OCI-LY1 (cell line): ENCODE measurements around the gene NSD1.

Experiments
- H2AFZ ChIP-seq: fragments of 200-600 bp; sonication (generic), shearing (Covaris generic); 2 replicates; pipeline ENCODE4 v1.6.0; 2014; ENCODE audit warnings: antibody characterized with exemption, mild to moderate bottlenecking, low read length
- H3F3A ChIP-seq: fragments of 200-600 bp; sonication (generic), shearing (Covaris generic); 2 replicates; pipeline ENCODE4 v1.6.0; 2014; ENCODE audit warnings: mild to moderate bottlenecking, antibody characterized with exemption, low read length, moderate library complexity; ENCODE audit not compliant: insufficient read depth
- H3K27ac ChIP-seq: fragments of 200-600 bp; sonication (generic); 2 replicates; pipeline ENCODE4 v1.5.1; 2014; ENCODE audit warnings: low read length, mixed run types, mild to moderate bottlenecking, low read depth; ENCODE audit not compliant: poor library complexity, severe bottlenecking
- H3K27me3 ChIP-seq: fragments of 200-600 bp; sonication (generic); 2 replicates; pipeline ENCODE4 v1.6.0; 2014; ENCODE audit warnings: antibody characterized with exemption, mild to moderate bottlenecking, low read length, moderate library complexity; ENCODE audit not compliant: insufficient read depth
- H3K36me3 ChIP-seq: fragments of 200-600 bp; sonication (generic); 2 replicates; pipeline ENCODE4 v1.6.1; 2014; ENCODE audit warnings: mild to moderate bottlenecking, antibody characterized with exemption, low read length, moderate library complexity, mixed read lengths; ENCODE audit not compliant: insufficient read depth
- H3K4me1 ChIP-seq: fragments of 200-600 bp; sonication (generic); 2 replicates; pipeline ENCODE4 v1.5.1; 2014; ENCODE audit warnings: mild to moderate bottlenecking, low read length, moderate library complexity; ENCODE audit not compliant: insufficient read depth, severe bottlenecking
- H3K4me2 ChIP-seq: fragments of 200-600 bp; sonication (generic), shearing (Covaris generic); 2 replicates; pipeline ENCODE4 v1.6.1; 2014; ENCODE audit warnings: low read length
- H3K4me3 ChIP-seq: fragments of 200-600 bp; sonication (generic); 2 replicates; pipeline ENCODE4 v1.5.1; 2014; ENCODE audit warnings: low read length, low read depth, mild to moderate bottlenecking, mixed read lengths; ENCODE audit not compliant: poor library complexity, severe bottlenecking
- H3K79me2 ChIP-seq: fragments of 200-600 bp; shearing (Covaris generic); 2 replicates; pipeline ENCODE4 v1.6.1; 2016; ENCODE audit warnings: mixed run types, low read length, mixed read lengths; ENCODE audit not compliant: insufficient read depth
- H3K9ac ChIP-seq: fragments of 200-600 bp; sonication (generic), shearing (Covaris generic); 2 replicates; pipeline ENCODE4 v1.6.1; 2014; ENCODE audit warnings: mild to moderate bottlenecking, low read length, mixed read lengths
- H3K9me2 ChIP-seq: fragments of 200-600 bp; sonication (generic), shearing (Covaris generic); 2 replicates; pipeline ENCODE4 v1.6.1; 2014; ENCODE audit warnings: low read depth, mild to moderate bottlenecking, low read length, mixed read lengths
- H3K9me3 ChIP-seq: fragments of 200-600 bp; shearing (Covaris generic); 2 replicates; pipeline ENCODE4 v1.6.1; 2014; ENCODE audit warnings: low read length, mixed read lengths
- H4K20me1 ChIP-seq: fragments of 200-600 bp; sonication (generic), shearing (Covaris generic); 2 replicates; pipeline ENCODE4 v1.6.0; 2016; ENCODE audit warnings: mild to moderate bottlenecking, low read length; ENCODE audit not compliant: insufficient read depth
- EZH2 ChIP-seq: fragments of 200-600 bp; sonication (generic), shearing (Covaris generic); IDR thresholded peaks from 2 replicates; pipeline ENCODE4 v1.8.0; 2017; ENCODE audit warnings: borderline replicate concordance, mixed run types, mild to moderate bottlenecking, antibody characterized with exemption, low read length, moderate library complexity, mixed read lengths
- TF ChIP-seq, protein P1 (sequence below): fragments of 200-600 bp; sonication (generic), shearing (Covaris generic); IDR thresholded peaks from 2 replicates; pipeline ENCODE4 v1.5.1; 2017; ENCODE audit warnings: mild to moderate bottlenecking, antibody characterized with exemption, low read length, moderate library complexity, mixed read lengths

Gene NSD1

DNA sequence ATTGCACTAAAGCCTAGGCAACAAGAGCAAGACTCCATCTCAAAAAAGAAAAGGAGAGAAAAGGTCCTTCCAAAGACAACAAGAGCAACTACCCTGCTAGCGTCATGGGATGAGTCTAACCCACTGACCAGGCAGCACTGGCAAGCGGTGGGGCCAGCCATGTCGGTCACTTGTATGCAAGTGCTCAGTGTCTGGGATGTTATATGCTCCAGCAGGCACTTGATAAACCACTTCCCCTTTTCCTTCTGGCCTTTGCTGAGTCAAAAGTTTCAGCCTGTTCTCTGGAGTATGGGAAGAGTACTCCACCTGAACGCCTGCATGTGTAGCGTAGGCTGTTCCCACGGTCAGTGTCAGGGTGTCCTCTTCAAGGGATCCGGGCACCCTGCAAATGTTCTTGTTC, 187.3 kb downstream of the NSD1 start:
- no peaks in the 10 kb centered on the region for H4K20me1 ChIP-seq
- H3K9me3 ChIP-seq = peaks cover 10% of the 10 kb centered on the region
- no peak overlapping the region for H2AFZ ChIP-seq
- H3K4me1 ChIP-seq = no peaks in the 10 kb centered on the region
- H3K36me3 ChIP-seq = peaks cover 10% of the 10 kb centered on the region
- H3K79me2 ChIP-seq = no peaks in the 10 kb centered on the region
- no peaks in the 10 kb centered on the region for H3K9me2 ChIP-seq
- H3K27ac ChIP-seq = no peak overlapping the region
- H3K27me3 ChIP-seq = no peaks in the 10 kb centered on the region
- TF ChIP-seq, protein P1, sequence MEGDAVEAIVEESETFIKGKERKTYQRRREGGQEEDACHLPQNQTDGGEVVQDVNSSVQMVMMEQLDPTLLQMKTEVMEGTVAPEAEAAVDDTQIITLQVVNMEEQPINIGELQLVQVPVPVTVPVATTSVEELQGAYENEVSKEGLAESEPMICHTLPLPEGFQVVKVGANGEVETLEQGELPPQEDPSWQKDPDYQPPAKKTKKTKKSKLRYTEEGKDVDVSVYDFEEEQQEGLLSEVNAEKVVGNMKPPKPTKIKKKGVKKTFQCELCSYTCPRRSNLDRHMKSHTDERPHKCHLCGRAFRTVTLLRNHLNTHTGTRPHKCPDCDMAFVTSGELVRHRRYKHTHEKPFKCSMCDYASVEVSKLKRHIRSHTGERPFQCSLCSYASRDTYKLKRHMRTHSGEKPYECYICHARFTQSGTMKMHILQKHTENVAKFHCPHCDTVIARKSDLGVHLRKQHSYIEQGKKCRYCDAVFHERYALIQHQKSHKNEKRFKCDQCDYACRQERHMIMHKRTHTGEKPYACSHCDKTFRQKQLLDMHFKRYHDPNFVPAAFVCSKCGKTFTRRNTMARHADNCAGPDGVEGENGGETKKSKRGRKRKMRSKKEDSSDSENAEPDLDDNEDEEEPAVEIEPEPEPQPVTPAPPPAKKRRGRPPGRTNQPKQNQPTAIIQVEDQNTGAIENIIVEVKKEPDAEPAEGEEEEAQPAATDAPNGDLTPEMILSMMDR = no peak
- no peak for TF ChIP-seq EZH2
- no peak overlapping the region for H3K4me2 ChIP-seq
- H3K9ac ChIP-seq = no peak overlapping the region
- no peaks in the 10 kb centered on the region for H3F3A ChIP-seq
- H3K4me3 ChIP-seq = no peak overlapping the region

DNA sequence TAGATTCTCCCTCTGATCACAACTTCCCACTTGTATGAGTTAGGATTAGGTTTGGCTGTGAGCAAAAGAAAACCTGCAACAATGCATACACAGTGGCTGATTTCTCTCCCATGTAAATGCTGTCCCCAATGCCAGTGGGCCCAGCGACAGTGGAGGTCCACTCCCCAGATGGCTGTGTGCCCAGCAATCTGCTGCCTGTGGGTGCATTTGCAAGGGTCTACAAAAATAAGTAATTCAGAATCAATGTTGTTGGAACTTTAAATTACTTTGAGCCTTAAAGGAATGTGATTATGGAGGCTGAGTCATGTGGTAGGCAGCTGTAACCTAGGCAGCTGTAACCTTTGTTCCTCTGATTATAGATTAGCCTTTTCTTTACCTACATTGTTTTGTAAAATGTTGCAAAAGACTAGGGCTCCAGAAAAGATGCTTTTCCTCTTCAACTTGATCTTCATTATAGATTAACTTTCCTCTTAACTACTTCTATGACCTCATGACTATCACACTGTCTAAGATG, 192.4 kb downstream of the NSD1 start:
- Histone ChIP-seq H3K27ac (no peak overlapping the region), H3K79me2 (no peaks in the 10 kb centered on the region), H4K20me1 (no peaks in the 10 kb centered on the region), H3K9ac (no peak overlapping the region), H3K27me3 (no peaks in the 10 kb centered on the region), H3K4me3 (no peak overlapping the region), H3K36me3 (peaks cover 11% of the 10 kb centered on the region), H3K9me2 (no peaks in the 10 kb centered on the region), H3K4me2 (no peak overlapping the region), H3K9me3 (no peaks in the 10 kb centered on the region), H3K4me1 (no peaks in the 10 kb centered on the region), H2AFZ (no peak overlapping the region), H3F3A (no peaks in the 10 kb centered on the region)
- TF ChIP-seq, protein P1 = no peak
- no peak for TF ChIP-seq EZH2

DNA sequence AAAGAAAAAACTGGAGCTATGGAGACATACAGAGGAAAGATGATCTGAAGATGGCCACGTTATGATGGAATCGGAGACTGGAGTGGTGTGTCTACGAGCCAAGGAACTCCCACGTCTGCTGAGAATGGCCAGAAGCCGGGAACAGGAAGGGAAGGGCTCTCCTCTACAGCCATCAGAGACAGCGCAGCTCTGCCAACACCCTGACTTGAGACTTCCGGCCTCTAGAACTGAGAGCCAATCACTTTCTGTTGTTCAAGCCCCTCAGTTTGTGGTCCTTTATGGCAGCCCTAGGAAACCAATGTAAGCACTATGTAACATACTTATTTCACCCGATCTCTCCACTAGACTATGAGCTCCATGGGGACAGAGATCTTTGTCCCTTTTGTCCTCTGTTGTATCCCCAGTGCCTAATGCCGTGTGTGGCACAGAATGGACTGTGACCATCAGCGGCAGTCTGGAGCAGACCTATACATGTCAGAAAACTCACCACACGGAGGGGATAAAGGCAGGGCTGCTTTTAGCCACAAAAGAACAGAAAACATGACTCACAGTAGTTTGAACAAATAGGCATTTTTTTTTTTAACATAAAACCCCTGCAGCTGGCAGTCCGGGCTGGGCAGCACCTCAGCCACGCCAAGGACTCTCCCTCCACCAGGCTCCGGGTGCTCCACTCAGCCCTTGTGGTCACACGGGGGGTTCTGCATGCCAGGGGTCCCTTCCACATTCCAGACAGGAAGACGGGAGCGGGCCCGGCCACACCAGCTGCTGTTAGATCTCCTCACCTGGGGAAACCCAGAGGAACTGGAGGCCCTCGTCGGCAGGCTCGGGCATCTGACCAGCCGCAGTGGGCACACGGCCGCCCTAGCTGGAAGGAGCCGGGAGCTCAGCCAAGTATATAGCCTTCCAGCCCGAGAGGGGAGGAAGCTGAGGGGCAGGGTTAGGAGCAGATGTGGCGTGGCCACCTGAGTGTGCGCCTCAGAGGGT, 194.3 kb downstream of the NSD1 start:
- Histone ChIP-seq H3K4me1 (no peaks in the 10 kb centered on the region), H3K27me3 (no peaks in the 10 kb centered on the region), H3K4me3 (no peak overlapping the region), H3K9me2 (no peaks in the 10 kb centered on the region), H3F3A (no peaks in the 10 kb centered on the region), H3K27ac (no peak overlapping the region), H3K36me3 (peaks cover 27% of the 10 kb centered on the region), H4K20me1 (no peaks in the 10 kb centered on the region), H3K9me3 (no peaks in the 10 kb centered on the region), H3K9ac (no peak overlapping the region), H3K79me2 (no peaks in the 10 kb centered on the region), H3K4me2 (no peak overlapping the region), H2AFZ (no peak overlapping the region)
- TF ChIP-seq, protein P1 = no peak
- no peak for TF ChIP-seq EZH2
